GM12892 (cell line): Measurements from ENCODE around the gene AVEN.

Experiments
- POLR2A ChIP-seq: IDR thresholded peaks from 2 replicates; pipeline ENCODE4 v1.6.1; 2011; ENCODE audit warnings: low read depth, low read length, control low read depth
- POLR2AphosphoS5 ChIP-seq: IDR thresholded peaks from 2 replicates; pipeline ENCODE4 v1.6.1; 2011; ENCODE audit warnings: low read depth, low read length, control low read depth
- TAF1 ChIP-seq: IDR thresholded peaks from 2 replicates; pipeline ENCODE4 v1.6.1; 2011; ENCODE audit warnings: low read depth, mild to moderate bottlenecking, control low read depth, low read length, borderline replicate concordance

- TF ChIP-seq TAF1 = no peak
- no peak for TF ChIP-seq POLR2A
- TF ChIP-seq POLR2AphosphoS5 = no peak
Observed at GRCh38 chr15:33902043-33902442, 137.0 kb downstream of the AVEN start.
